ENCODE data around the gene SLBP. TPM values are rescaled to one million over a fixed set of nuclear protein-coding genes. Genes with fewer than 3 reads are reported as not detected.

The SLBP gene
- total and polyA plus RNA-seq, 3 donors from 2014 or later = 118 to 173 (median 137) TPM

DNA sequence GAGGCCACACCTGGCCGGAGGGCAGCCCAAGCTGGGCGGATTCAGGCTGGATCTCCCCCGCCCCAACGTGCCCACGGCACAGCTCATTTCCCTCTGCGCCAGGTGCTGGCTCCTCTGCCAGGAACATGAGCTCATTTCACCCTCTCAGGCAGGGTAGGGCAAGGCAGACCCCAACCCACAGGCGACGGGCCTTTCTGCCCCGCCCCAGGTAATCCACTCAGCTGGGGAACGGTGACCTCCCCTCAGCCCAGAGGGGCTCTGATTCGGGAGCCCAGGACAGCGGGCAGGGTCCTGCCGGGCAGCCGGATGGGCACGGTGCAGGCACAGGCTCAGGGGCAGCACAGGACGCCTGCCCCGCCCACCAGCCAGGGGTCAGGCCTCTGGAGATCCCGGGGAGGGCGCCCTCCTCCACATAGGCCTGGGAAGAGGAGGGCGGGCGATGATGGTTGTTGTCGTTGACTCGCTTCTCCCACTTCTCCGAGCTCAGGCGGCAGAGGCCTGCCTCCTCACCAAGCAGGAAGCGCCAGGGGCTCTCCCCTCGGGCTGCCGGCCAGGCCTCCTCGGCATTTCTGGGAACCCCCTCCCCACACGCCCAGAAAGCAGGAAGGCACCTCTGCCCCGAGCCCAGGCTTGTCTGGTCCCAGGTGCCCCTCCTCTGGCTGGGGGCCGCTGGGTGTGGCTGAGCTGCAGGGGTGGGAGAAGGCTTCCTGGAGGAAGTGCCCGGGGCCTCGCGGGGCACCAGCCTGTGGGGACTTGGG, 40.3 kb upstream of the SLBP start:
- H3K36me3 ChIP-seq (ENCODE audit: low read depth, missing control alignments) = no peaks in the 10 kb centered on the region
- no peaks in the 10 kb centered on the region for H3K9me3 ChIP-seq
- no peak for DNase-seq
- no peak overlapping the region for H3K27ac ChIP-seq
- TF ChIP-seq POLR2A (IDR thresholded peaks at IDR 0.05) = no peak
- TF ChIP-seq, protein P1, sequence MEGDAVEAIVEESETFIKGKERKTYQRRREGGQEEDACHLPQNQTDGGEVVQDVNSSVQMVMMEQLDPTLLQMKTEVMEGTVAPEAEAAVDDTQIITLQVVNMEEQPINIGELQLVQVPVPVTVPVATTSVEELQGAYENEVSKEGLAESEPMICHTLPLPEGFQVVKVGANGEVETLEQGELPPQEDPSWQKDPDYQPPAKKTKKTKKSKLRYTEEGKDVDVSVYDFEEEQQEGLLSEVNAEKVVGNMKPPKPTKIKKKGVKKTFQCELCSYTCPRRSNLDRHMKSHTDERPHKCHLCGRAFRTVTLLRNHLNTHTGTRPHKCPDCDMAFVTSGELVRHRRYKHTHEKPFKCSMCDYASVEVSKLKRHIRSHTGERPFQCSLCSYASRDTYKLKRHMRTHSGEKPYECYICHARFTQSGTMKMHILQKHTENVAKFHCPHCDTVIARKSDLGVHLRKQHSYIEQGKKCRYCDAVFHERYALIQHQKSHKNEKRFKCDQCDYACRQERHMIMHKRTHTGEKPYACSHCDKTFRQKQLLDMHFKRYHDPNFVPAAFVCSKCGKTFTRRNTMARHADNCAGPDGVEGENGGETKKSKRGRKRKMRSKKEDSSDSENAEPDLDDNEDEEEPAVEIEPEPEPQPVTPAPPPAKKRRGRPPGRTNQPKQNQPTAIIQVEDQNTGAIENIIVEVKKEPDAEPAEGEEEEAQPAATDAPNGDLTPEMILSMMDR (IDR thresholded peaks at IDR 0.05) = no peak
- 69 to 82% methylated on average over 14 to 34 of the region's 35 CpGs for WGBS, 2 donors
- no peaks in the 10 kb centered on the region for H3K4me1 ChIP-seq
- H3K4me3 ChIP-seq = no peak overlapping the region
- no peaks in the 10 kb centered on the region for H3K27me3 ChIP-seq
- intact Hi-C loops (cut with DNase I; ENCODE audit: low total_unique reads) = loop anchor here (10.0 kb wide), 1 partner anchor 152 kb away; no protein-coding TSS in a partner anchor

DNA sequence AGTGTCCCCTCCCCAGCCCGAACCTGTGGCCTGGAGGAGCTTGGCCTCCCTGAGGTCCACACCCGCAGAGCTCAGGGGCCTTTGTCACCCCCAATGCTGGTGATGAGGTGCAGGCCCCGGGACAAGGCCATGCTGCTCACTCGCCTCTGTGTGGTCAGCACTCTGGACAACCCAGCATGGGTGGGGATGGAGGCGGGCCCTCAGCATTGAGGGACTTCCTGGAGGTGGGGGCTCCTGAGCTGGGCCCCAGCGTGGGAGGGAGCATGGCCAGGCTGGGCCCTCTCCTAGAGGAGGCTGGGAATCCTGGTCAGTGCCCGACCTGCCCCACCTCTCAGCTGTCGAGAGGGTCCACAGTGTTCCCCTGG, 39.8 kb upstream of the SLBP start:
- no peaks in the 10 kb centered on the region for H3K36me3 ChIP-seq (ENCODE audit: low read depth, missing control alignments)
- TF ChIP-seq POLR2A (IDR thresholded peaks at IDR 0.05) = no peak
- TF ChIP-seq, protein P1 (IDR thresholded peaks at IDR 0.05) = no peak
- no peak for DNase-seq

DNA sequence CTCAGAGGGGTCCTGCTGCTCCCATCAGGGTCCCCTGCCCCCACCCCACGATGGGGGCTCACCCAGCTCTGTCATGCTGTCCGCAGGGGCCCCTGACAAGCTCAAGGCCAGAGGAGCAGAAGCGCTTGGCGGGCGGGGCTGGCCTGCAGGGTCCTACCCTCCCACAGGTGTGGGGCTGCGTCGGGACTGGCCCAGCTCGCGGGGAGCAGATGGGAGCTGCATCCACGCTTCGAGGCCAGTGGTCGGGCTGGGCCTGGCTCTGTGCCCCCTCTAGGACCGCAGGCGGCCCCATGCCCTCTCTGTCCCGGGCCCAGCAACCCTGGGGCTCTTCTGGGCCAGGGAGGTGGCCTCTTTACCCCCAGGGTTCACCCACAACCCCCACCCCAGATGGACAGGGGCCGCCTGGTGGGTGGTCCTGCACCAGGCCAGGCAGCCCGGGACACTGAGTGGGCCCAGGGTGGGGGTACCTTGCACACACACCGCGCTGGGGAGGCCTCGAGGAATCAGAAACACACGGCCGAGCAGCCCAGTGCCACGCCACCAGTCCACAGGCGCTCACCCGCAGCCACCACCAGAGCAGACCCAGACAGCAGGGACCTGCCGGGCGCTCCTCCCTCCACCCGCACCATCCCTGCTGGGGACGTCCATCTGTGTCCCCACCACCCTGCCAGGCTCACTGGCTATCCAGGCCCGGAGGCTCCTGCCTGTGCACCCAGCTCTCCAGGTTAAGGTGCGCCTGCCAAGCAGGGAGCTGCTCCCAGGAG, 39.2 kb upstream of the SLBP start:
- Histone ChIP-seq H3K4me1 (no peaks in the 10 kb centered on the region), H3K36me3 (ENCODE audit: low read depth, missing control alignments) (no peaks in the 10 kb centered on the region), H3K27me3 (no peaks in the 10 kb centered on the region), H3K9me3 (no peaks in the 10 kb centered on the region), H3K27ac (no peak overlapping the region), H3K4me3 (no peak overlapping the region)
- DNase-seq = no peak
- intact Hi-C loops (cut with DNase I; ENCODE audit: low total_unique reads) = loop anchor here (10.0 kb wide), 1 partner anchor 153 kb away; no protein-coding TSS in a partner anchor
- whole genome bisulfite sequencing, 2 donors = 87 to 94% methylated on average over 7 to 26 of the region's 31 CpGs
- TF ChIP-seq POLR2A (IDR thresholded peaks at IDR 0.05) = no peak
- TF ChIP-seq, protein P1 (IDR thresholded peaks at IDR 0.05) = no peak

More for the DNA sequence above, 39.8 kb upstream of the SLBP start:
- H3K27ac ChIP-seq = no peak overlapping the region
- H3K9me3 ChIP-seq = no peaks in the 10 kb centered on the region
- no peaks in the 10 kb centered on the region for H3K4me1 ChIP-seq
- no peak overlapping the region for H3K4me3 ChIP-seq
- intact Hi-C loops (cut with DNase I; ENCODE audit: low total_unique reads) = loop anchor here (10.0 kb wide), 1 partner anchor 153 kb away; no protein-coding TSS in a partner anchor
- H3K27me3 ChIP-seq = no peaks in the 10 kb centered on the region
- WGBS, 2 donors = 81 to 89% methylated on average over 7 to 8 of the region's 8 CpGs

DNA sequence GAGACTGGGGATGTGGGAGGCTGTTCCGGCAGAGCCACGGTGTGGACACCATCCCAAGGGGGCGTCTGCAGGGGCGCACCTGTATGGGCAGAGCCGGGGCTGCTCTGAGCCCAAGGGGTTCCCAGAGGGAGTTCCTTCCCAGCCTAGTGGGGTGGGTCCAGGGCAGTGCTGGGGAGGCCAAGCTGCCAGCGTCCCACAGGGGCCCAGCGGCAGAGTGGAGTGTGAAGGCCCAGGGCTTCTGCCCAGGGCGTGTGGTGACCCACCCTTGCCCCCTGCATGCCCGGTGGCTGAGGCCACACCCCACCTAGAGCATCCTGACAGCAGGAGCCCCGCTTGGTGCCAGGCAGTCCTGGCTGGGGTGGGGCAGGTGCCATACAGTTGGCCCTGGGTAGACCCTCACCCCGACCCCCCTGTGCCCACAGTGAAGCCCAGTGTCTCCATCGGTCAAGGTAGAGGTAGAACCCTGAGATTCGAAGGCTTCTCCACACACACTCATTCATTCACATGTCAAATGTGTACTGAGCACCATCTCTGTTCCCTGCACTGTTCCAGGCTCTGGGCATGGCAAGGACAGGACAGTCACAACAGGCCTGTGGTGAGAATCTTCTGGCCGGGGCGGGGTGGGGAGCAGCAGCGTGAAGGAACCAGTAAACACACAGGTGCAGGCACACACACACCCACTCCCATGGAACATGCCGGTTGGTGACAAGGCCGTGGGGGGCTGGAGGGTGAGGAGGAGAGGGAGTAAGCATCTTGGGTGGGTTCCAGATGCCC, 38.4 kb upstream of the SLBP start:
- no peak for TF ChIP-seq POLR2A (IDR thresholded peaks at IDR 0.05)
- TF ChIP-seq, protein P1 (IDR thresholded peaks at IDR 0.05) = no peak
- H3K4me1 ChIP-seq = no peaks in the 10 kb centered on the region
- intact Hi-C loops (cut with DNase I; ENCODE audit: low total_unique reads) = loop anchor here (10.0 kb wide), 1 partner anchor 154 kb away; no protein-coding TSS in a partner anchor
- H3K36me3 ChIP-seq (ENCODE audit: low read depth, missing control alignments) = no peaks in the 10 kb centered on the region
- no peak overlapping the region for H3K4me3 ChIP-seq
- H3K27ac ChIP-seq = no peak overlapping the region
- no peak for DNase-seq
- 89 to 92% methylated on average over 15 to 18 of the region's 18 CpGs for WGBS, 2 donors
- no peaks in the 10 kb centered on the region for H3K27me3 ChIP-seq
- no peaks in the 10 kb centered on the region for H3K9me3 ChIP-seq
